Upper lobe of left lung (tissue), 6 donors: ENCODE results near the gene PAK4. TPM values are rescaled to one million over a fixed set of nuclear protein-coding genes. Genes with fewer than 3 reads are reported as not detected.
A peak's percentile ranks its signal among the peaks of the same experiment; 100 is the strongest.

Experiments used
- ATAC-seq, 2 donors: fragments of 200-7000 bp; cut with Tn5 transposase; one replicate each; pipeline ENCODE4 v1.9.1; 2022; ENCODE audit warnings: mild to moderate bottlenecking in 2 of 2, moderate library complexity in 2 of 2; ENCODE audit not compliant: low FRiP score in 2 of 2
- DNase-seq, 2 donors: peaks; one replicate each; pipeline ENCODE4 v3.0.0-alpha.2; 2019 to 2020
- H3K27ac ChIP-seq, 4 donors: fragments of 200-600 bp; sonication (generic); one replicate each; pipeline ENCODE4 v1.5.1; 2016 to 2019
- H3K27me3 ChIP-seq, 4 donors: fragments of 200-600 bp; sonication (generic); one replicate each; pipeline ENCODE4 v1.5.1; 2017 to 2019
- H3K36me3 ChIP-seq, 4 donors: fragments of 200-600 bp; sonication (generic); one replicate each; pipeline ENCODE4 v1.5.1; 2016 to 2019
- H3K4me1 ChIP-seq, 4 donors: fragments of 200-600 bp; sonication (generic); one replicate each; pipeline ENCODE4 v1.5.1; 2018 to 2019
- H3K4me3 ChIP-seq, 4 donors: fragments of 200-600 bp; sonication (generic); one replicate each; pipeline ENCODE4 v1.5.1; 2017 to 2019; ENCODE audit warnings: mild to moderate bottlenecking in 2 of 4, moderate library complexity in 1 of 4
- H3K9me3 ChIP-seq, 4 donors: fragments of 200-600 bp; sonication (generic); one replicate each; pipeline ENCODE4 v1.5.1; 2018 to 2019
- CTCF ChIP-seq, 6 experiments: fragments of 450-650 bp in 4 of 6; fragments of 200-600 bp in 2 of 6; sonication (generic) in 2 of 6; IDR thresholded peaks; one replicate each; pipeline ENCODE4 v1.5.1; 2016 to 2019; ENCODE audit warnings: antibody characterized with exemption in 6 of 6
- EP300 ChIP-seq, 4 donors: sonication (generic); formaldehyde crosslinking; IDR thresholded peaks; one replicate each; pipeline ENCODE4 v1.5.1; 2017; ENCODE audit warnings: antibody characterized with exemption in 4 of 4, control low read depth in 2 of 4
- POLR2A ChIP-seq, 4 donors: fragments of 450-650 bp; IDR thresholded peaks; one replicate each; pipeline ENCODE4 v1.5.1; 2016 to 2017; ENCODE audit warnings: antibody characterized with exemption in 4 of 4, mild to moderate bottlenecking in 2 of 4
- POLR2AphosphoS5 ChIP-seq, 2 donors: sonication (generic); formaldehyde crosslinking; IDR thresholded peaks; one replicate each; pipeline ENCODE4 v1.5.1; 2017; ENCODE audit warnings: antibody characterized with exemption in 2 of 2
- WGBS, 2 donors: methylation state at CpG; one replicate each; pipeline ENCODE4 v1.1.5; 2017 to 2018; 5-methylcytosine and 5-hydroxymethylcytosine counted together
- total RNA-seq, 6 donors: library from RNA; depleted of rRNA in 4 of 6; stranded (reverse); fragments of >200 nt in 4 of 6; gene quantifications; one replicate each; pipeline versions ENCODE4 v1.1.0 to v1.2.1, GENCODE V29; 2016 to 2021
- donor health status: DM: no; HTN: no; CAD: no; lungs with moderate emphysema.
- donor health status: DM: no; HTN: yes; CAD: no; lungs with severe emphysema.

Gene PAK4
- total RNA-seq, 6 donors from 2014 or later: 23.4 to 88.2 (median 54.4) TPM

- no peak for ATAC-seq
- Histone ChIP-seq H3K36me3 (no peaks in the 10 kb centered on the region), H3K4me1 (peaks cover 11 to 16% (median 12%) of the 10 kb centered on the region in 4 donors), H3K27ac (no peak overlapping the region), H3K4me3 (no peak overlapping the region), H3K27me3 (peaks cover 0 to 16% (median 10%) of the 10 kb centered on the region in 4 donors), H3K9me3 (no peaks in the 10 kb centered on the region)
- TF ChIP-seq POLR2AphosphoS5 (IDR thresholded peaks at IDR 0.05): no peak
- TF ChIP-seq EP300 (IDR thresholded peaks at IDR 0.05): no peak
- TF ChIP-seq CTCF (IDR thresholded peaks at IDR 0.05): no peak
- TF ChIP-seq POLR2A (IDR thresholded peaks at IDR 0.05): no peak
- WGBS, 2 donors: 87 to 93% methylated on average over 7 of the region's 7 CpGs
- DNase-seq: no peak
Measured at GRCh38 chr19:39082167-39082566, 43.4 kb upstream of the PAK4 start.

GRCh38 chr19:39082745-39083598, 42.6 kb upstream of the PAK4 start:
- peak overlapping the region in 1 of 4 donors; percentile 17 for H3K4me3 ChIP-seq
- DNase-seq (no peak), ATAC-seq (no peak)
- H3K36me3 ChIP-seq: no peaks in the 10 kb centered on the region
- 21 to 23% methylated on average over 15 of the region's 15 CpGs for WGBS, 2 donors
- H3K9me3 ChIP-seq: no peaks in the 10 kb centered on the region
- H3K27me3 ChIP-seq: peaks cover 0 to 16% (median 10%) of the 10 kb centered on the region in 4 donors
- no peak overlapping the region for H3K27ac ChIP-seq
- TF ChIP-seq CTCF (IDR thresholded peaks at IDR 0.05) (no peak), POLR2A (IDR thresholded peaks at IDR 0.05) (no peak), EP300 (IDR thresholded peaks at IDR 0.05) (no peak)
- peaks cover 11 to 16% (median 12%) of the 10 kb centered on the region in 4 donors for H3K4me1 ChIP-seq

GRCh38 chr19:39083599-39083982, 42.0 kb upstream of the PAK4 start:
- 1 to 4% methylated on average over 14 of the region's 14 CpGs for WGBS, 2 donors
- Histone ChIP-seq H3K4me3 (peak overlapping the region in 3 of 4 donors; percentile 13 to 17 (median 17)), H3K9me3 (no peaks in the 10 kb centered on the region), H3K27ac (no peak overlapping the region), H3K36me3 (no peaks in the 10 kb centered on the region), H3K4me1 (peaks cover 11 to 16% (median 12%) of the 10 kb centered on the region in 4 donors), H3K27me3 (peaks cover 0 to 16% (median 10%) of the 10 kb centered on the region in 4 donors)
- TF ChIP-seq CTCF (IDR thresholded peaks at IDR 0.05): no peak
- TF ChIP-seq POLR2AphosphoS5 (IDR thresholded peaks at IDR 0.05): no peak
- TF ChIP-seq EP300 (IDR thresholded peaks at IDR 0.05): no peak
- no peak for TF ChIP-seq POLR2A (IDR thresholded peaks at IDR 0.05)
- no peak for ATAC-seq
- DNase-seq: no peak

GRCh38 chr19:39083983-39084731, 41.4 kb upstream of the PAK4 start, which contains the start of gene ACP7:
ACP7 (plus strand) TSS chr19:39084368; CDS start chr19:39085270, 902 bp downstream.
- Histone ChIP-seq H3K4me3 (peak within 1 kb of the TSS in 3 of 4 donors; percentile 13 to 17 (median 17)), H3K9me3 (no peaks in the 10 kb centered on the region), H3K4me1 (peaks cover 11 to 16% (median 12%) of the 10 kb centered on the region in 4 donors), H3K27me3 (peaks cover 0 to 16% (median 10%) of the 10 kb centered on the region in 4 donors), H3K27ac (no peak within 1 kb of the TSS), H3K36me3 (no peaks in the 10 kb centered on the region)
- ATAC-seq: peak in 1 of 2 donors; percentile 58
- 9 to 12% methylated on average over 22 to 40 of the region's 54 CpGs for WGBS, 2 donors
- TF ChIP-seq EP300 (IDR thresholded peaks at IDR 0.05) (no peak), POLR2A (IDR thresholded peaks at IDR 0.05) (no peak)
- peak in 1 of 2 donors; percentile 77 for DNase-seq

GRCh38 chr19:39084732-39085080, 40.9 kb upstream of the PAK4 start:
- Histone ChIP-seq H3K4me1 (peaks cover 11 to 16% (median 12%) of the 10 kb centered on the region in 4 donors), H3K36me3 (no peaks in the 10 kb centered on the region), H3K27ac (no peak overlapping the region), H3K4me3 (no peak overlapping the region), H3K9me3 (no peaks in the 10 kb centered on the region), H3K27me3 (peaks cover 0 to 16% (median 10%) of the 10 kb centered on the region in 4 donors)
- DNase-seq (no peak), ATAC-seq (no peak)
- 75 to 76% methylated on average over 5 to 7 of the region's 7 CpGs for WGBS, 2 donors
- TF ChIP-seq EP300 (IDR thresholded peaks at IDR 0.05) (no peak), POLR2AphosphoS5 (IDR thresholded peaks at IDR 0.05) (no peak), POLR2A (IDR thresholded peaks at IDR 0.05) (no peak), CTCF (IDR thresholded peaks at IDR 0.05) (no peak)
